Urinary bladder (tissue), 4 donors: Measurements from ENCODE around the gene IFNAR1. TPM values are rescaled to one million over a fixed set of nuclear protein-coding genes. Genes with fewer than 3 reads are reported as not detected.

Experiments used
- DNase-seq: peaks from one replicate; pipeline ENCODE4 v3.0.0-alpha.2; 2015; ENCODE audit errors: extremely low spot score
- H3K27ac ChIP-seq: one replicate; pipeline ENCODE4 v1.5.1; 2013; ENCODE audit warnings: low read depth, mild to moderate bottlenecking, moderate library complexity
- H3K36me3 ChIP-seq: one replicate; pipeline ENCODE4 v1.6.1; 2013; ENCODE audit warnings: mild to moderate bottlenecking, moderate library complexity; ENCODE audit not compliant: insufficient read depth
- H3K4me1 ChIP-seq: one replicate; pipeline ENCODE4 v1.6.1; 2013; ENCODE audit warnings: mild to moderate bottlenecking, moderate library complexity; ENCODE audit not compliant: insufficient read depth
- H3K4me3 ChIP-seq: one replicate; pipeline ENCODE4 v1.5.1; 2013; ENCODE audit warnings: low read depth, low read length
- WGBS: extraction: QIAGEN DNeasy Blood & Tissue Kit; methylation state at CpG from one replicate; pipeline ENCODE4 v1.1.7; 2013; 5-methylcytosine and 5-hydroxymethylcytosine counted together
- polyA plus RNA-seq: library from polyadenylated mRNA; stranded (reverse); fragments of 200-250 nt; gene quantifications from one replicate; pipeline ENCODE4 v1.2.3, GENCODE V29; 2013
- total RNA-seq: library from RNA; depleted of rRNA; stranded (reverse); fragments of >200 nt; gene quantifications from one replicate; pipeline ENCODE4 v1.2.3, GENCODE V29; 2014
- donor health status: healthy with polysubstance abuse.
- donor health status: healthy.

Gene IFNAR1
- total and polyA plus RNA-seq, 2 donors, result 31.6 to 41.7 TPM

- Histone ChIP-seq H3K36me3 (no peaks in the 10 kb centered on the region), H3K4me3 (no peak overlapping the region), H3K27ac (no peak overlapping the region), H3K4me1 (no peaks in the 10 kb centered on the region)
- no peak for DNase-seq
- WGBS, result 59% methylated on average over 6 of the region's 6 CpGs
Measured at GRCh38 chr21:33396436-33396835, 71.7 kb downstream of the IFNAR1 start.

GRCh38 chr21:33396951-33397350 lies 72.2 kb downstream of the IFNAR1 start:
- 33% methylated on average over 5 of the region's 5 CpGs for WGBS
- H3K4me1 ChIP-seq, result no peaks in the 10 kb centered on the region
- DNase-seq, result no peak
- H3K4me3 ChIP-seq, result no peak overlapping the region
- no peak overlapping the region for H3K27ac ChIP-seq
- H3K36me3 ChIP-seq, result no peaks in the 10 kb centered on the region

DNA sequence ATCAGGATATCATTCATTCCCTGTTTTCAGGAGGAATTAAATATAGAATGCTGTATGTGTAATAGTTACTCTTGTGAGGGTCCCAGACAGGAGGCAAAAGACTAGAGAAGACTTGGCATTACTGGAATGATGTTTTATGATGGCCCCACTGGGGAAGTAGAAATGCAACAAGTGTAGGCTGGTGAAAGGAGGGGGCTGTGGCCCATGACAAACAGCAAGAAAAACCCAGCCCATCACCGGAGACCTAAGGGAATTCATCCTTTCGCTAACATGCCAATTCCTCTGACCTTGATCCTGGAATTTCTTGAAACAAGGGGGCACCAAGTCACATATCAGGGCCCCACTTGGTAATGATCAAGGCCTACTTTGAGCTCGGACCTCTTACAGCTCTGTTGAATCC lies 72.9 kb downstream of the IFNAR1 start:
- DNase-seq, result no peak
- H3K27ac ChIP-seq, result no peak overlapping the region
- H3K36me3 ChIP-seq, result no peaks in the 10 kb centered on the region
- H3K4me1 ChIP-seq, result no peaks in the 10 kb centered on the region
- 95% methylated on average over 3 of the region's 3 CpGs for WGBS
- no peak overlapping the region for H3K4me3 ChIP-seq

DNA sequence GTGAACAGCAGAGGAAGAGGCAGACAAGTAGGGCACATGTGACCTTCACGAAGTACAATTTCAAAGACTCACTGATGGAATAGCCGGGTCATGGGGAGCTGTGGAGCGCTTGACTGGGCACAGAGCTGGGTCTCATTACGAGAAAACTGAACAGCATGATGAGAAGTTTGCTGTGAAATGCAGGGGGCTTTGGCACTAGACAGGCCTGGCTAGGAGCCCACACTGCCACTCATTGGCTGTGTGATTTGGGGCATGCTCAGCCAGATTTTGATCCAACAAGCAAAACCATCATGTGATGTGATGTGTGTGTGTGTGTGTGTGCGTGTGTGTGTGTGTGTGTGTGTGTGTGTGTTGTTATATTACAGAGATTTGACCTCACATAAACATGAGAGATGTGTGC lies 73.6 kb downstream of the IFNAR1 start:
- Histone ChIP-seq H3K4me1 (no peaks in the 10 kb centered on the region), H3K27ac (no peak overlapping the region), H3K4me3 (no peak overlapping the region), H3K36me3 (no peaks in the 10 kb centered on the region)
- 90% methylated on average over 5 of the region's 5 CpGs for WGBS
- DNase-seq, result no peak

DNA sequence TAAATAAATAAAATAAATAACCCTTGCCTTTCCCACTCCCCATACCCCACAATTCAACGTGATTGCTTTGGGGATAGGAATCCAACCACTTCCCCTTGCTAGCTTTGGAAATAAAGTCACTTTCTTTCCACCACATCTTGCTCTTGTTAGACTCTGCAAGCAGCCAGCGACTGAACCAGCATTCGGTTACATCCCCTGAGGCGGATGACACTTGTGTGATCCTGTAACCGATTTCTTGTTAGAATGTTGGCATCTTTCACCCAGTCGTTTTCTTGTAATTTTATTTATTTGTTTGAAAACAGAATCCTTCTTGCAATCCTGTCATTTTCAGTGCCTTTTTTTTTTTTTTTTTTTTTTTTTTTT lies 76.8 kb downstream of the IFNAR1 start:
- H3K4me3 ChIP-seq, result no peak overlapping the region
- no peaks in the 10 kb centered on the region for H3K4me1 ChIP-seq
- no peaks in the 10 kb centered on the region for H3K36me3 ChIP-seq
- no peak for DNase-seq
- no peak overlapping the region for H3K27ac ChIP-seq
- WGBS, result 87% methylated on average over 6 of the region's 6 CpGs

- 45% methylated on average over 45 of the region's 45 CpGs for WGBS
Measured at GRCh38 chr21:33402001-33402979, 77.5 kb downstream of the IFNAR1 start.

DNA sequence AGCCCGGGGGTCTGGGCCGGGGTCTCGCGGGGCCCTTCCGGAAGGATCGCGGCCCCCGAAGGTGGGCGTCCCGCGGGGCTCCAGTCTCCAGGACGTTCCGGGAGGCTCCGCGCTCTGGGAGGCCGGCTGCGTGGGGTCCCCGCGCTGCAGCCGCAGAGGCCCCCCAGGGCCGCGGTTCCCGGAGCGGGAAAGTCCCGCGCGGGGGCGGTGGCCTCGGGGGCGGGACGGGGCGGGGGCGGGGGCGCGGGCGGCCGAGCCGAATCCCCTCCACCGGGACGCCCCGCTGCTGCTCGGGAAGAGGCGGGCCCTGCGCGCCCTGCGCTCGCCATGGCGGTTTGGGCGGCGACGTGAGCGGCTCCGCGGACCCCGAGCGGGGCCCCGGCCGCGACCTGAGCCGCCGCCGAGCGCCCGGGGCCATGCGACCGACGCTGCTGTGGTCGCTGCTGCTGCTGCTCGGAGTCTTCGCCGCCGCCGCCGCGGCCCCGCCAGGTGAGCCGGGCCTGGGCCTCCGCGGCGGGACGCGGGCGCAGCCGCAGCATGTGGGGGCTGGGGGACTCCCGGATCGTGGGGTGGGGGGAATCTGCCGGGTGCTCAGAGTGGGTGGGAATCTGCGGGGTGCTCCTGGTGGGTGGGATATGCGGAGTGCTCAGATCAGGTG lies 78.5 kb downstream of the IFNAR1 start, which contains the start of gene IFNGR2:
TSS of gene IFNGR2 (plus strand) at position 286 of the 658 bp plus-strand sequence. CDS start at position 417, 131 bp downstream.
- H3K4me3 ChIP-seq, result peak within 1 kb of the TSS; percentile 80
- under 1% methylated on average over 89 of the region's 89 CpGs for WGBS
- H3K4me1 ChIP-seq, result no peaks in the 10 kb centered on the region
- H3K27ac ChIP-seq, result peak within 1 kb of the TSS; percentile 93
- no peaks in the 10 kb centered on the region for H3K36me3 ChIP-seq
- no peak for DNase-seq

More at GRCh38 chr21:33402001-33402979, 77.5 kb downstream of the IFNAR1 start:
- no peak for DNase-seq
- no peaks in the 10 kb centered on the region for H3K36me3 ChIP-seq
- H3K4me3 ChIP-seq, result peak overlapping the region; percentile 80
- H3K4me1 ChIP-seq, result no peaks in the 10 kb centered on the region
- no peak overlapping the region for H3K27ac ChIP-seq

DNA sequence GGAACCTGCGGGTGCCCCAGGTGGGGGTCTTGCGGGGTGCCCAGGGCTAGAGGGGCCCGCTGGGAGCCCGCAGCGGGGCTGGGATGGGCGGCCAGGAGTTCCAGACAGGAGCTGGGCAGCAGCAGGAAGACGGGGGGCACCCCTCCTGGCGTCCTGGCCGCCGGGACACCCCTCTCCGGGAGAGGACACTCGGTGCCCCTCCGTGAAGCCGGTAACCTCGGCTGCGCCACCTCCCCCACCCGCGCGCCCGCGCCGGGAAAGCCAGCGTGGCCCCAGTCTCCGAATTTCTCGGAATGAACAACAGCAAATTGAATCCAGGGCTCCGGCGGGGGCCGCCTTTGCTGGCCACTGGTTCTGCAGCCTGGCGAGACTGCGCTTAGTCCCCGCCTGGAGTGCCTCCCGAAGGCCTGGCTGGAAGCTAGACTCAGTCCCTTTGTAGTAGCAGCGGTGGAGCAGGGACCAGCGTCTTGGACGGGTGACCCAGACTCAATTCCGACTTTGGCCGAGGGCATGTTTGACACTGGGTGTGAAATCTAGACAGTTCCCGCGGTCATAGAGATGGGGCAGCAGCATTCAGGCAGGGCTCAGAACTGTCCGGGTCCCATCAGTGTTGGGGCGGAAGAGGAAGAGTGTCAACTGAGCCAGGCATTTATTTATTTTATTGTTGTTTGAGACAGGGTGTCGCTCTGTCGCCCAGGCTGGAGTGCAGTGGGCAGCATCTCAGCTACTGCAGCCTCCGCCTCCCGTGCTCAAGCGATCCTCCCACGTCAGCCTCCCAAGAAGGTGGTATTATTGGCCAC lies 79.2 kb downstream of the IFNAR1 start:
- Histone ChIP-seq H3K36me3 (no peaks in the 10 kb centered on the region), H3K4me3 (peak overlapping the region; percentile 80), H3K27ac (peak overlapping the region; percentile 93), H3K4me1 (no peaks in the 10 kb centered on the region)
- no peak for DNase-seq
- WGBS, result 5% methylated on average over 47 of the region's 47 CpGs

DNA sequence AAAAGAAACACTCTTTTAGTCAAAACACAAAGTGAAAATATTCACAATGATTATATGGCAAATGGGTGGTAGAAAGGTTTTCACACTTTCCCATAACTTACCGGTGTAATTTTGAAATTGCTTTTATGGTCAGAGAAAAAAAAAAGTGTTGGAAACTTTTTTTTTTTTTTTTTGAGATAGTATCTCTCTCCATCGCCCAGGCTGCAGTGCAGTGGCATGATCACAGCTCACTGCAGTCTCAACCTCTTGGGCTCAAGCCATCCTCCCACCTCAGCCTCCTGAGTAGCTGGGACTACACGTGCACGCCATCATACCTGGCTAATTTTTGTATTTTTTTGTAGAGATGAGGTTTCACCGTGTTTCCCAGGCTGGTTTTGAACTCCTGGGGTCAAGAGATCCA lies 81.7 kb downstream of the IFNAR1 start:
- no peak for DNase-seq
- 66% methylated on average over 5 of the region's 5 CpGs for WGBS
- Histone ChIP-seq H3K27ac (no peak overlapping the region), H3K4me1 (no peaks in the 10 kb centered on the region), H3K36me3 (no peaks in the 10 kb centered on the region), H3K4me3 (no peak overlapping the region)

Other genes starting within 250 kb of the IFNAR1 start
- gene IFNAR2, start 95.0 kb upstream of the IFNAR1 start, total RNA-seq, result 16.6 TPM
- gene IFNAR2, start 95.0 kb upstream of the IFNAR1 start, polyA plus RNA-seq, result 17.5 TPM
- gene IL10RB, start 58.6 kb upstream of the IFNAR1 start, total RNA-seq, result 31.4 TPM
- gene IL10RB, start 58.6 kb upstream of the IFNAR1 start, polyA plus RNA-seq, result 30.0 TPM
- gene IFNGR2, start 78.4 kb downstream of the IFNAR1 start, total RNA-seq, result 71.9 TPM
- gene IFNGR2, start 78.4 kb downstream of the IFNAR1 start, polyA plus RNA-seq, result 64.8 TPM
- 80.7 TPM for gene TMEM50B, start 155.0 kb downstream of the IFNAR1 start, total RNA-seq
- gene TMEM50B, start 155.0 kb downstream of the IFNAR1 start, polyA plus RNA-seq, result 66.7 TPM
- gene DNAJC28, start 166.7 kb downstream of the IFNAR1 start, total RNA-seq, result 2.7 TPM
- gene DNAJC28, start 166.7 kb downstream of the IFNAR1 start, polyA plus RNA-seq, result 1.2 TPM
- gene GART, start 217.1 kb downstream of the IFNAR1 start, total RNA-seq, result 55.7 TPM
- 27.3 TPM for gene GART, start 217.1 kb downstream of the IFNAR1 start, polyA plus RNA-seq
- 394 TPM for gene SON, start 218.1 kb downstream of the IFNAR1 start, total RNA-seq
- gene SON, start 218.1 kb downstream of the IFNAR1 start, polyA plus RNA-seq, result 115 TPM